ENCODE results near the gene LTBP1.

The LTBP1 gene

GRCh38 chr2:33236482-33237385, 290.0 kb downstream of the LTBP1 start:
- no peak for TF ChIP-seq CTCF (IDR thresholded peaks at IDR 0.05; ENCODE audit: borderline replicate concordance, insufficient read depth, low read depth, low read length)
- H3K4me3 ChIP-seq (ENCODE audit: low read depth, low read length): no peak overlapping the region

GRCh38 chr2:33238111-33238510, 291.4 kb downstream of the LTBP1 start:
- TF ChIP-seq CTCF (IDR thresholded peaks at IDR 0.05; ENCODE audit: borderline replicate concordance, insufficient read depth, low read depth, low read length): no peak
- no peak overlapping the region for H3K4me3 ChIP-seq (ENCODE audit: low read depth, low read length)

GRCh38 chr2:33240178-33240577, 293.4 kb downstream of the LTBP1 start:
- no peak for TF ChIP-seq CTCF (IDR thresholded peaks at IDR 0.05; ENCODE audit: borderline replicate concordance, insufficient read depth, low read depth, low read length)

GRCh38 chr2:33241072-33241471, 294.3 kb downstream of the LTBP1 start:
- TF ChIP-seq CTCF (IDR thresholded peaks at IDR 0.05; ENCODE audit: borderline replicate concordance, insufficient read depth, low read depth, low read length): no peak
- no peak overlapping the region for H3K4me3 ChIP-seq (ENCODE audit: low read depth, low read length)

More at GRCh38 chr2:33240178-33240577, 293.4 kb downstream of the LTBP1 start:
- H3K4me3 ChIP-seq (ENCODE audit: low read depth, low read length): no peak overlapping the region

- H3K4me3 ChIP-seq (ENCODE audit: low read depth, low read length): no peak overlapping the region
- TF ChIP-seq CTCF (IDR thresholded peaks at IDR 0.05; ENCODE audit: borderline replicate concordance, insufficient read depth, low read depth, low read length): no peak
These were observed 294.8 kb downstream of the LTBP1 start for GRCh38 chr2:33241581-33241980.

GRCh38 chr2:33242845-33243244, 296.1 kb downstream of the LTBP1 start:
- no peak for TF ChIP-seq CTCF (IDR thresholded peaks at IDR 0.05; ENCODE audit: borderline replicate concordance, insufficient read depth, low read depth, low read length)
- no peak overlapping the region for H3K4me3 ChIP-seq (ENCODE audit: low read depth, low read length)

GRCh38 chr2:33246432-33246831, 299.7 kb downstream of the LTBP1 start:
- H3K4me3 ChIP-seq (ENCODE audit: low read depth, low read length): no peak overlapping the region
- no peak for TF ChIP-seq CTCF (IDR thresholded peaks at IDR 0.05; ENCODE audit: borderline replicate concordance, insufficient read depth, low read depth, low read length)

Measured in GM12875 (cell line).